ENCODE results near the gene TEAD3.
"Not testable (repeated sequence)": the region's sequence is repeated elsewhere in the genome, so short reads cannot be mapped to it uniquely, and the experiment has no call there.

The TEAD3 gene

GRCh38 chr6:35451354-35452182 is 45.3 kb downstream of the TEAD3 start:
- no peak for DNase-seq (ENCODE audit: low read depth)

GRCh38 chr6:35449287-35449881 is 47.5 kb downstream of the TEAD3 start:
- DNase-seq (ENCODE audit: low read depth): no peak

GRCh38 chr6:35448191-35448590 is 48.7 kb downstream of the TEAD3 start:
- no peak for DNase-seq (ENCODE audit: low read depth)

GRCh38 chr6:35445691-35446090 is 51.2 kb downstream of the TEAD3 start:
- DNase-seq (ENCODE audit: low read depth): no peak

GRCh38 chr6:35443341-35444030 is 53.4 kb downstream of the TEAD3 start:
- no peak for DNase-seq (ENCODE audit: low read depth)

- no peak for DNase-seq (ENCODE audit: low read depth)
These were observed 54.2 kb downstream of the TEAD3 start for GRCh38 chr6:35442693-35443092.

GRCh38 chr6:35441642-35442041 is 55.2 kb downstream of the TEAD3 start:
- DNase-seq (ENCODE audit: low read depth): no peak

- DNase-seq (ENCODE audit: low read depth): no peak
These were observed 55.7 kb downstream of the TEAD3 start for GRCh38 chr6:35441205-35441604.

- DNase-seq (ENCODE audit: low read depth): no peak
These were observed 57.6 kb downstream of the TEAD3 start for GRCh38 chr6:35439308-35439707.

GRCh38 chr6:35438378-35439065 is 58.4 kb downstream of the TEAD3 start:
- DNase-seq (ENCODE audit: low read depth): not testable (repeated sequence)

- no peak for DNase-seq (ENCODE audit: low read depth)
These were observed 60.6 kb downstream of the TEAD3 start for GRCh38 chr6:35436071-35436857.

- no peak for DNase-seq (ENCODE audit: low read depth)
These were observed 61.6 kb downstream of the TEAD3 start for GRCh38 chr6:35435074-35435837.

GRCh38 chr6:35432702-35433101 is 64.2 kb downstream of the TEAD3 start:
- DNase-seq (ENCODE audit: low read depth): not testable (repeated sequence)

GRCh38 chr6:35432291-35432690 is 64.6 kb downstream of the TEAD3 start:
- DNase-seq (ENCODE audit: low read depth): no peak

- no peak for DNase-seq (ENCODE audit: low read depth)
These were observed 67.4 kb downstream of the TEAD3 start for GRCh38 chr6:35429463-35429862.

GRCh38 chr6:35428421-35429149 is 68.3 kb downstream of the TEAD3 start:
- no peak for DNase-seq (ENCODE audit: low read depth)

- peak; percentile 65 for DNase-seq (ENCODE audit: low read depth)
These were observed 69.0 kb downstream of the TEAD3 start for GRCh38 chr6:35427851-35428321.

GRCh38 chr6:35427435-35427834 is 69.4 kb downstream of the TEAD3 start:
- no peak for DNase-seq (ENCODE audit: low read depth)

- DNase-seq (ENCODE audit: low read depth): no peak
These were observed 70.8 kb downstream of the TEAD3 start for GRCh38 chr6:35426074-35426473.

GRCh38 chr6:35425284-35425683 is 71.6 kb downstream of the TEAD3 start:
- DNase-seq (ENCODE audit: low read depth): peak; percentile 83
